Measurements from ENCODE around the gene TSPAN10. TPM values are rescaled to one million over a fixed set of nuclear protein-coding genes. Genes with fewer than 3 reads are reported as not detected.

TSPAN10 gene
- total RNA-seq, 2 donors from 2014 or later = 0.14 to 0.51 TPM

- intact Hi-C loops (cut with DNase I) = no loop called here
- no peak for DNase-seq (ENCODE audit: low spot score)
Observed at GRCh38 chr17:81621494-81622130, 15.4 kb upstream of the TSPAN10 start.

- intact Hi-C loops (cut with DNase I) = no loop called here
- no peak for DNase-seq (ENCODE audit: low spot score)
Observed at GRCh38 chr17:81630274-81630673, 6.7 kb upstream of the TSPAN10 start.

GRCh38 chr17:81631482-81631881 is 5.5 kb upstream of the TSPAN10 start:
- intact Hi-C loops (cut with DNase I) = no loop called here
- DNase-seq (ENCODE audit: low spot score) = no peak

GRCh38 chr17:81635431-81635830 is 1.6 kb upstream of the TSPAN10 start:
- intact Hi-C loops (cut with DNase I) = loop anchor here in 1 of 2 donors (5.0 kb wide), 1 partner anchor 1663 kb away; no protein-coding TSS in a partner anchor
- no peak for DNase-seq (ENCODE audit: low spot score)

- intact Hi-C loops (cut with DNase I) = loop anchor here in 1 of 2 donors (1.0 to 5.0 kb wide), 2 partner anchors 25 to 1664 kb away; no protein-coding TSS in a partner anchor
- DNase-seq (ENCODE audit: low spot score) = no peak
Observed at GRCh38 chr17:81635973-81636504, 957 bp upstream of the TSPAN10 start.

- intact Hi-C loops (cut with DNase I) = loop anchor here in 1 of 2 donors (5.0 kb wide), 1 partner anchor 1666 kb away; no protein-coding TSS in a partner anchor
- no peak for DNase-seq (ENCODE audit: low spot score)
Observed at GRCh38 chr17:81638683-81639082, 1.7 kb downstream of the TSPAN10 start.

GRCh38 chr17:81640011-81640410 is 3.0 kb downstream of the TSPAN10 start:
- no peak for DNase-seq (ENCODE audit: low spot score)
- intact Hi-C loops (cut with DNase I) = no loop called here

GRCh38 chr17:81641825-81642489 is 5.0 kb downstream of the TSPAN10 start:
- intact Hi-C loops (cut with DNase I) = no loop called here
- no peak for DNase-seq (ENCODE audit: low spot score)

- DNase-seq (ENCODE audit: low spot score) = no peak
- intact Hi-C loops (cut with DNase I) = no loop called here
Observed at GRCh38 chr17:81644496-81644895, 7.5 kb downstream of the TSPAN10 start.

GRCh38 chr17:81644976-81645952 is 8.3 kb downstream of the TSPAN10 start:
- DNase-seq (ENCODE audit: low spot score) = no peak
- intact Hi-C loops (cut with DNase I) = no loop called here

GRCh38 chr17:81646869-81647600 is 10.0 kb downstream of the TSPAN10 start:
- intact Hi-C loops (cut with DNase I) = no loop called here
- no peak for DNase-seq (ENCODE audit: low spot score)

GRCh38 chr17:81647640-81648012 is 10.6 kb downstream of the TSPAN10 start:
- intact Hi-C loops (cut with DNase I) = no loop called here
- DNase-seq (ENCODE audit: low spot score) = no peak

- intact Hi-C loops (cut with DNase I) = no loop called here
- DNase-seq (ENCODE audit: low spot score) = no peak
Observed at GRCh38 chr17:81648013-81648706, 11.2 kb downstream of the TSPAN10 start.

- intact Hi-C loops (cut with DNase I) = no loop called here
- DNase-seq (ENCODE audit: low spot score) = no peak
Observed at GRCh38 chr17:81648707-81649085, 11.7 kb downstream of the TSPAN10 start.

- intact Hi-C loops (cut with DNase I) = no loop called here
- no peak for DNase-seq (ENCODE audit: low spot score)
Observed at GRCh38 chr17:81650951-81651350, 14.0 kb downstream of the TSPAN10 start.

GRCh38 chr17:81651692-81652091 is 14.7 kb downstream of the TSPAN10 start:
- no peak for DNase-seq (ENCODE audit: low spot score)
- intact Hi-C loops (cut with DNase I) = no loop called here

- intact Hi-C loops (cut with DNase I) = no loop called here
- no peak for DNase-seq (ENCODE audit: low spot score)
Observed at GRCh38 chr17:81652906-81653771, 16.1 kb downstream of the TSPAN10 start.

Measured in posterior vena cava (tissue), 2 donors.